K562 (cell line): Measurements from ENCODE around the gene MRPL52. TPM values are rescaled to one million over a fixed set of nuclear protein-coding genes. Genes with fewer than 3 reads are reported as not detected.
A peak's percentile ranks its signal among the peaks of the same experiment; 100 is the strongest.

ENCODE experiments used
- ASH1L ChIP-seq: fragments of 450-650 bp; IDR thresholded peaks from 2 replicates; pipeline ENCODE4 v1.6.1; 2018; ENCODE audit warnings: borderline replicate concordance, mild to moderate bottlenecking, low read depth; ENCODE audit not compliant: partially characterized antibody
- CBX3 ChIP-seq, 2 experiments: IDR thresholded peaks; 1 replicate in 1 of 2; 2 replicates in 1 of 2; pipeline ENCODE4 v1.6.1; 2012; ENCODE audit warnings: inconsistent platforms in 2 of 2, low read length in 2 of 2, borderline replicate concordance in 1 of 2, control low read depth in 1 of 2
- CC2D1A ChIP-seq: fragments of 450-650 bp; IDR thresholded peaks from 2 replicates; pipeline ENCODE4 v1.6.1; 2017; ENCODE audit warnings: mild to moderate bottlenecking
- CHD2 ChIP-seq: IDR thresholded peaks from 2 replicates; pipeline ENCODE4 v1.6.1; 2011; ENCODE audit warnings: low read depth, low read length
- HDAC8 ChIP-seq: fragments of 450-650 bp; IDR thresholded peaks from 2 replicates; pipeline ENCODE4 v1.6.1; 2016; ENCODE audit warnings: mild to moderate bottlenecking, missing genetic modification characterization, moderate library complexity, missing compliant biosample characterization
- NEUROD1 ChIP-seq: fragments of 150-350 bp; IDR thresholded peaks from 2 replicates; pipeline ENCODE4 v1.6.1; 2014; ENCODE audit warnings: borderline replicate concordance, low read length, low read depth; ENCODE audit not compliant: partially characterized antibody
- PCBP2 ChIP-seq: fragments of 200-400 bp; formaldehyde crosslinking; IDR thresholded peaks from 2 replicates; pipeline ENCODE4 v1.6.1; 2018; ENCODE audit warnings: low read length, low read depth, mild to moderate bottlenecking, moderate library complexity; ENCODE audit not compliant: poor library complexity, severe bottlenecking
- POLR2AphosphoS2 ChIP-seq: IDR thresholded peaks from 2 replicates; pipeline ENCODE4 v1.6.1; 2012; ENCODE audit warnings: low read length, improper control_type of control experiment
- POLR2H ChIP-seq: IDR thresholded peaks from 2 replicates; pipeline ENCODE4 v1.6.1; 2016; ENCODE audit warnings: missing genetic modification characterization, low read depth, mild to moderate bottlenecking, control low read depth, missing compliant biosample characterization, moderate library complexity
- SRSF3 ChIP-seq: fragments of 200-400 bp; formaldehyde crosslinking; IDR thresholded peaks from 2 replicates; pipeline ENCODE4 v1.6.1; 2016; ENCODE audit warnings: mild to moderate bottlenecking, low read length, moderate library complexity; ENCODE audit not compliant: insufficient read depth
- ZNF239 ChIP-seq: fragments of 250-450 bp; sonication (Bioruptor Pico); IDR thresholded peaks from 2 replicates; pipeline ENCODE4 v1.4.0; 2020; ENCODE audit warnings: mild to moderate bottlenecking
- ZNF561 ChIP-seq: fragments of 450-650 bp; formaldehyde crosslinking; conservative IDR thresholded peaks from 2 replicates; pipeline ENCODE4 v1.4.0; 2020; ENCODE audit warnings: mild to moderate bottlenecking, moderate library complexity
- ZNF57 ChIP-seq: fragments of 450-650 bp; formaldehyde crosslinking; IDR thresholded peaks from 2 replicates; pipeline ENCODE4 v1.4.0; 2020; ENCODE audit warnings: mild to moderate bottlenecking, moderate library complexity
- ZNF586 ChIP-seq: fragments of 450-650 bp; formaldehyde crosslinking; conservative IDR thresholded peaks from 2 replicates; pipeline ENCODE4 v1.4.0; 2020; ENCODE audit warnings: mild to moderate bottlenecking, moderate library complexity
- polyA plus RNA-seq, 8 experiments: library from polyadenylated mRNA; depleted of rRNA in 4 of 8; stranded (reverse) in 5 of 8; unstranded in 3 of 8; fragments of >200 nt; fragmentation: Nextera tagmentation in 2 of 8; fragmentation: Illumina TruSeq in 1 of 8; extraction: Ambion mirVana in 2 of 8; extraction: Trizol in 1 of 8; gene quantifications; 2 replicates each; pipeline versions ENCODE4 v1.2.1 to v1.2.3, GENCODE V29; 2011 to 2014; ENCODE audit warnings: inconsistent platforms in 1 of 8, missing spikeins in 1 of 8
- total RNA-seq, 7 experiments: library from RNA; depleted of rRNA in 6 of 7; stranded (reverse); fragments of >200 nt in 6 of 7; fragmentation: Illumina TruSeq in 2 of 7; extraction: Trizol in 2 of 7; gene quantifications; 2 replicates each; pipeline versions ENCODE4 v1.2.1 to v1.2.3, GENCODE V29; 2011 to 2021; ENCODE audit warnings: low replicate concordance in 1 of 7
- TF ChIP-seq, protein P1 (sequence below): fragments of 250-450 bp; sonication (Bioruptor Pico); IDR thresholded peaks from 2 replicates; pipeline ENCODE4 v1.5.0; 2020; ENCODE audit warnings: mild to moderate bottlenecking, borderline replicate concordance
- TF ChIP-seq, protein P2 (sequence below): fragments of 450-650 bp; IDR thresholded peaks from 2 replicates; pipeline ENCODE4 v1.6.1; 2017; ENCODE audit warnings: antibody characterized with exemption, mild to moderate bottlenecking
- TF ChIP-seq, protein P3 (sequence below), 2 experiments: IDR thresholded peaks; 2 replicates each; pipeline ENCODE4 v1.6.1; 2011; ENCODE audit warnings: borderline replicate concordance in 1 of 2, control low read depth in 1 of 2, low read depth in 1 of 2, low read length in 1 of 2, mild to moderate bottlenecking in 1 of 2, mixed read lengths in 1 of 2, moderate library complexity in 1 of 2; ENCODE audit not compliant: insufficient read depth in 1 of 2, insufficient read length in 1 of 2, poor library complexity in 1 of 2, severe bottlenecking in 1 of 2; ENCODE audit errors: extremely low read depth in 1 of 2
- TF ChIP-seq, protein P4 (sequence below): fragments of 450-650 bp; IDR thresholded peaks from 2 replicates; pipeline ENCODE4 v1.6.1; 2017; ENCODE audit warnings: mild to moderate bottlenecking, moderate library complexity

MRPL52 gene
- total and polyA plus RNA-seq, 9 of the 15 experiments (the other 6 are each of a cell fraction or from before 2014, with no cell fraction given), result 56.5 to 213 (median 168) TPM

DNA sequence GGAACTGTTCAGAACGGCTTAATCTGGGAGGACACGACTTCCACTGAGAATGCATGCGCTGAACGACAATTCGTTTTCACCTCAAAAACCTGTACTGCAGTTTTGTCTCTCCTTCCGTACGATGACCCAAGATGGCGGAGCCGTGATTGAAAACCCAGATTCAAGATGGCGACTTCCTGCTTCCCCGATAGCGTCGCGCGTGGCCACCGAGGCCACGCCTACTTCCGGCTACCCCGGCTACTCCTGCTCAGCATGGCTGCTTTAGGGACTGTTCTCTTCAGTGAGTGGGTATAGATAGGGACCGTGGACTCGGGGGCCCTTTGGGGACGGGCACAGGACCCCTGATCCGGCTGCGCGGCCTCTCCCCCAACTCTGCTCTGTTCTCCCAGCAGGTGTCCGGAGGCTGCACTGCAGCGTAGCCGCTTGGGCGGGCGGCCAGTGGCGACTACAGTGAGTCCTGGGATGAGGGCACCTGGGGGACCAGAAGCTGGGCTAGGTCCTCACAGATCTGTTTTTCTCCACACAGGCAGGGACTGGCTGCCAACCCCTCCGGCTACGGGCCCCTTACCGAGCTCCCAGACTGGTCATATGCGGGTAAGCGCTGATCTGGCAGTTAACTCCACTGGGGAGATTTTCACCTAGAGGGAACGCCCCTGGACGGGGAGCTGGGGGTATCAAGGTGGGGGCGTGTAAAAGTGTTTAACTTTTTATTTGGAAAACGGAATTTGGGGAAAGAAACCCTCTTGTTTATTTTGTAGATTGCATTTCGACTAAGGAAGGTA lies at the start of gene MRPL52 (continued):
- TF ChIP-seq, protein P1, sequence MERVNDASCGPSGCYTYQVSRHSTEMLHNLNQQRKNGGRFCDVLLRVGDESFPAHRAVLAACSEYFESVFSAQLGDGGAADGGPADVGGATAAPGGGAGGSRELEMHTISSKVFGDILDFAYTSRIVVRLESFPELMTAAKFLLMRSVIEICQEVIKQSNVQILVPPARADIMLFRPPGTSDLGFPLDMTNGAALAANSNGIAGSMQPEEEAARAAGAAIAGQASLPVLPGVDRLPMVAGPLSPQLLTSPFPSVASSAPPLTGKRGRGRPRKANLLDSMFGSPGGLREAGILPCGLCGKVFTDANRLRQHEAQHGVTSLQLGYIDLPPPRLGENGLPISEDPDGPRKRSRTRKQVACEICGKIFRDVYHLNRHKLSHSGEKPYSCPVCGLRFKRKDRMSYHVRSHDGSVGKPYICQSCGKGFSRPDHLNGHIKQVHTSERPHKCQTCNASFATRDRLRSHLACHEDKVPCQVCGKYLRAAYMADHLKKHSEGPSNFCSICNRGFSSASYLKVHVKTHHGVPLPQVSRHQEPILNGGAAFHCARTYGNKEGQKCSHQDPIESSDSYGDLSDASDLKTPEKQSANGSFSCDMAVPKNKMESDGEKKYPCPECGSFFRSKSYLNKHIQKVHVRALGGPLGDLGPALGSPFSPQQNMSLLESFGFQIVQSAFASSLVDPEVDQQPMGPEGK (CRISPR knock-in tag), result no peak
- TF ChIP-seq POLR2H (tag) (peak; percentile 73), CC2D1A (no peak), POLR2AphosphoS2 (no peak), NEUROD1 (no peak), ZNF239 (no peak), CBX3 (IDR thresholded peaks at IDR 0.05; ENCODE audit: borderline replicate concordance in 1 of 2, low read length in 2 of 2) (0 out of 3 replicates have a peak, but pooled peaks of 1 of the 2 experiments have one; percentile 13), CHD2 (peak; percentile 65; the same call in 1 of the 2 replicates), ASH1L (peak; percentile 56), ZNF561 (CRISPR knock-in tag) (no peak), ZNF57 (no peak), PCBP2 (no peak), HDAC8 (tag) (no peak), SRSF3 (0 out of 2 replicates have a peak, but pooled peaks have one; percentile 74), ZNF586 (no peak)
- TF ChIP-seq, protein P2, sequence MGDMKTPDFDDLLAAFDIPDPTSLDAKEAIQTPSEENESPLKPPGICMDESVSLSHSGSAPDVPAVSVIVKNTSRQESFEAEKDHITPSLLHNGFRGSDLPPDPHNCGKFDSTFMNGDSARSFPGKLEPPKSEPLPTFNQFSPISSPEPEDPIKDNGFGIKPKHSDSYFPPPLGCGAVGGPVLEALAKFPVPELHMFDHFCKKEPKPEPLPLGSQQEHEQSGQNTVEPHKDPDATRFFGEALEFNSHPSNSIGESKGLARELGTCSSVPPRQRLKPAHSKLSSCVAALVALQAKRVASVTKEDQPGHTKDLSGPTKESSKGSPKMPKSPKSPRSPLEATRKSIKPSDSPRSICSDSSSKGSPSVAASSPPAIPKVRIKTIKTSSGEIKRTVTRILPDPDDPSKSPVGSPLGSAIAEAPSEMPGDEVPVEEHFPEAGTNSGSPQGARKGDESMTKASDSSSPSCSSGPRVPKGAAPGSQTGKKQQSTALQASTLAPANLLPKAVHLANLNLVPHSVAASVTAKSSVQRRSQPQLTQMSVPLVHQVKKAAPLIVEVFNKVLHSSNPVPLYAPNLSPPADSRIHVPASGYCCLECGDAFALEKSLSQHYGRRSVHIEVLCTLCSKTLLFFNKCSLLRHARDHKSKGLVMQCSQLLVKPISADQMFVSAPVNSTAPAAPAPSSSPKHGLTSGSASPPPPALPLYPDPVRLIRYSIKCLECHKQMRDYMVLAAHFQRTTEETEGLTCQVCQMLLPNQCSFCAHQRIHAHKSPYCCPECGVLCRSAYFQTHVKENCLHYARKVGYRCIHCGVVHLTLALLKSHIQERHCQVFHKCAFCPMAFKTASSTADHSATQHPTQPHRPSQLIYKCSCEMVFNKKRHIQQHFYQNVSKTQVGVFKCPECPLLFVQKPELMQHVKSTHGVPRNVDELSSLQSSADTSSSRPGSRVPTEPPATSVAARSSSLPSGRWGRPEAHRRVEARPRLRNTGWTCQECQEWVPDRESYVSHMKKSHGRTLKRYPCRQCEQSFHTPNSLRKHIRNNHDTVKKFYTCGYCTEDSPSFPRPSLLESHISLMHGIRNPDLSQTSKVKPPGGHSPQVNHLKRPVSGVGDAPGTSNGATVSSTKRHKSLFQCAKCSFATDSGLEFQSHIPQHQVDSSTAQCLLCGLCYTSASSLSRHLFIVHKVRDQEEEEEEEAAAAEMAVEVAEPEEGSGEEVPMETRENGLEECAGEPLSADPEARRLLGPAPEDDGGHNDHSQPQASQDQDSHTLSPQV, result peak; percentile 78
- TF ChIP-seq, protein P3, sequence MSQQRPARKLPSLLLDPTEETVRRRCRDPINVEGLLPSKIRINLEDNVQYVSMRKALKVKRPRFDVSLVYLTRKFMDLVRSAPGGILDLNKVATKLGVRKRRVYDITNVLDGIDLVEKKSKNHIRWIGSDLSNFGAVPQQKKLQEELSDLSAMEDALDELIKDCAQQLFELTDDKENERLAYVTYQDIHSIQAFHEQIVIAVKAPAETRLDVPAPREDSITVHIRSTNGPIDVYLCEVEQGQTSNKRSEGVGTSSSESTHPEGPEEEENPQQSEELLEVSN (IDR thresholded peaks at IDR 0.05; ENCODE audit: borderline replicate concordance in 1 of 2, extremely low read depth in 1 of 2, insufficient read depth in 1 of 2, insufficient read length in 1 of 2, low read depth in 1 of 2, low read length in 1 of 2, poor library complexity in 1 of 2, severe bottlenecking in 1 of 2), result no peak
- TF ChIP-seq, protein P4, sequence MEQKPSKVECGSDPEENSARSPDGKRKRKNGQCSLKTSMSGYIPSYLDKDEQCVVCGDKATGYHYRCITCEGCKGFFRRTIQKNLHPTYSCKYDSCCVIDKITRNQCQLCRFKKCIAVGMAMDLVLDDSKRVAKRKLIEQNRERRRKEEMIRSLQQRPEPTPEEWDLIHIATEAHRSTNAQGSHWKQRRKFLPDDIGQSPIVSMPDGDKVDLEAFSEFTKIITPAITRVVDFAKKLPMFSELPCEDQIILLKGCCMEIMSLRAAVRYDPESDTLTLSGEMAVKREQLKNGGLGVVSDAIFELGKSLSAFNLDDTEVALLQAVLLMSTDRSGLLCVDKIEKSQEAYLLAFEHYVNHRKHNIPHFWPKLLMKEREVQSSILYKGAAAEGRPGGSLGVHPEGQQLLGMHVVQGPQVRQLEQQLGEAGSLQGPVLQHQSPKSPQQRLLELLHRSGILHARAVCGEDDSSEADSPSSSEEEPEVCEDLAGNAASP, result no peak
